IMR-90 (cell line): ENCODE data around the gene AGPAT3. TPM values are rescaled to one million over a fixed set of nuclear protein-coding genes. Genes with fewer than 3 reads are reported as not detected.

Experiments used
- ATAC-seq: fragments of 200-7000 bp; cut with Tn5 transposase; 2 replicates; pipeline ENCODE4 v1.9.1; 2020; ENCODE audit warnings: low read depth, mild to moderate bottlenecking, moderate library complexity
- BruUV-seq: library from RNA; stranded (reverse); fragments of 400-500 nt; replicated peaks from 2 replicates; lab custom pipeline; 2021; lab: Mats Ljungman, UMichigan
- CTCF ChIA-PET: fragments of 300-600 bp; formaldehyde crosslinking; extraction: SDS; loops from one replicate; lab custom pipeline; 2021; ENCODE audit warnings: antibody characterized with exemption; lab: Yijun Ruan, JAX
- POLR2A ChIA-PET: fragments of 300-600 bp; sonication (Branson Sonifier 250); formaldehyde crosslinking; loops from one replicate; lab custom pipeline; 2022; ENCODE audit warnings: antibody characterized with exemption; ENCODE audit not compliant: unreplicated experiment; lab: Charles Lee
- DNase-seq: peaks from one replicate; pipeline ENCODE4 v3.0.0; 2013
- H2AFZ ChIP-seq: replicated peaks from 2 replicates; pipeline ENCODE3; 2013; ENCODE audit warnings: low read length, mild to moderate bottlenecking; ENCODE audit not compliant: poor library complexity
- H2AK5ac ChIP-seq: 2 replicates; pipeline ENCODE4 v1.6.1; 2013; ENCODE audit warnings: low read depth, low read length, inconsistent platforms
- H2AK9ac ChIP-seq: replicated peaks from 2 replicates; pipeline ENCODE3; 2013; ENCODE audit warnings: mild to moderate bottlenecking, low read depth, low read length, moderate library complexity; ENCODE audit not compliant: poor library complexity
- H2BK120ac ChIP-seq: 2 replicates; pipeline ENCODE4 v1.6.1; 2013; ENCODE audit warnings: low read depth, low read length, inconsistent platforms
- H2BK15ac ChIP-seq: 3 replicates; pipeline ENCODE4 v1.6.1; 2013; ENCODE audit warnings: low read depth, low read length, inconsistent platforms
- H2BK20ac ChIP-seq: 2 replicates; pipeline ENCODE4 v1.6.1; 2013; ENCODE audit warnings: low read depth, mild to moderate bottlenecking, inconsistent platforms, low read length, moderate library complexity
- H2BK5ac ChIP-seq: 2 replicates; pipeline ENCODE4 v1.6.1; 2013; ENCODE audit warnings: mild to moderate bottlenecking, low read depth, low read length, inconsistent platforms; ENCODE audit not compliant: poor library complexity, severe bottlenecking
- H3K14ac ChIP-seq: replicated peaks from 2 replicates; pipeline ENCODE4 v1.6.1; 2013; ENCODE audit warnings: low read depth, low read length, inconsistent platforms
- H3K18ac ChIP-seq: 2 replicates; pipeline ENCODE4 v1.6.1; 2013; ENCODE audit warnings: low read depth, low read length, control low read depth
- H3K23ac ChIP-seq: 2 replicates; pipeline ENCODE4 v1.6.1; 2013; ENCODE audit warnings: low read depth, low read length, inconsistent platforms
- H3K27ac ChIP-seq: 2 replicates; pipeline ENCODE4 v1.5.1; 2013; ENCODE audit warnings: mild to moderate bottlenecking, control low read depth, low read length; ENCODE audit not compliant: insufficient read depth
- H3K27me3 ChIP-seq: 2 replicates; pipeline ENCODE4 v1.6.1; 2013; ENCODE audit warnings: low read length; ENCODE audit not compliant: control insufficient read depth, insufficient read depth
- H3K36me3 ChIP-seq: 2 replicates; pipeline ENCODE4 v1.6.1; 2013; ENCODE audit warnings: low read length, mixed read lengths; ENCODE audit not compliant: control insufficient read depth, insufficient read depth
- H3K4ac ChIP-seq: 2 replicates; pipeline ENCODE4 v1.6.1; 2013; ENCODE audit warnings: low read depth, low read length, inconsistent platforms
- H3K4me1 ChIP-seq: 2 replicates; pipeline ENCODE4 v1.6.1; 2013; ENCODE audit warnings: low read length, mixed read lengths; ENCODE audit not compliant: control insufficient read depth, insufficient read depth
- H3K4me2 ChIP-seq: 2 replicates; pipeline ENCODE4 v1.6.1; 2013; ENCODE audit warnings: low read depth, mild to moderate bottlenecking, control low read depth, low read length, moderate library complexity
- H3K4me3 ChIP-seq: 2 replicates; pipeline ENCODE4 v1.5.1; 2013; ENCODE audit warnings: low read depth, mild to moderate bottlenecking, control low read depth, low read length, moderate library complexity; ENCODE audit not compliant: insufficient read depth
- H3K56ac ChIP-seq: 2 replicates; pipeline ENCODE4 v1.6.1; 2013; ENCODE audit warnings: low read length, inconsistent platforms; ENCODE audit not compliant: insufficient read depth; ENCODE audit errors: extremely low read depth
- H3K79me1 ChIP-seq, 2 experiments: 2 replicates each; pipeline ENCODE4 v1.6.1; 2013; ENCODE audit warnings: low read length in 2 of 2, inconsistent platforms in 1 of 2, low read depth in 1 of 2
- H3K9ac ChIP-seq: 2 replicates; pipeline ENCODE4 v1.6.1; 2013; ENCODE audit warnings: low read depth, low read length, control low read depth
- H3K9me1 ChIP-seq: 2 replicates; pipeline ENCODE4 v1.6.1; 2013; ENCODE audit warnings: low read length, inconsistent platforms; ENCODE audit not compliant: insufficient read depth
- H3K9me3 ChIP-seq: 2 replicates; pipeline ENCODE4 v1.6.1; 2013; ENCODE audit warnings: low read length; ENCODE audit not compliant: control insufficient read depth, insufficient read depth
- H4K20me1 ChIP-seq: 2 replicates; pipeline ENCODE4 v1.6.1; 2013; ENCODE audit warnings: low read length, inconsistent platforms; ENCODE audit not compliant: insufficient read depth
- H4K5ac ChIP-seq: 2 replicates; pipeline ENCODE4 v1.6.1; 2013; ENCODE audit warnings: mild to moderate bottlenecking, low read depth, low read length, control low read depth
- H4K8ac ChIP-seq, 2 experiments: 2 replicates each; pipeline ENCODE4 v1.6.1; 2013; ENCODE audit warnings: low read depth in 2 of 2, low read length in 2 of 2, control low read depth in 1 of 2, inconsistent platforms in 1 of 2
- H4K91ac ChIP-seq: 2 replicates; pipeline ENCODE4 v1.6.1; 2013; ENCODE audit warnings: low read depth, low read length, inconsistent platforms; ENCODE audit not compliant: insufficient read depth
- FOS ChIP-seq: fragments of 150-350 bp; IDR thresholded peaks from 2 replicates; pipeline ENCODE4 v1.6.1; 2016; ENCODE audit warnings: low read depth, low read length
- MXI1 ChIP-seq: IDR thresholded peaks from 2 replicates; pipeline ENCODE4 v1.6.1; 2012; ENCODE audit warnings: low read depth, mild to moderate bottlenecking, low read length, moderate library complexity, borderline replicate concordance
- NFE2L2 ChIP-seq: fragments of 150-350 bp; IDR thresholded peaks from 2 replicates; pipeline ENCODE4 v1.6.1; 2016; ENCODE audit warnings: low read depth, mild to moderate bottlenecking, low read length
- RFX5 ChIP-seq: IDR thresholded peaks from 2 replicates; pipeline ENCODE4 v1.8.0; 2012; ENCODE audit warnings: low read depth, mild to moderate bottlenecking, low read length, moderate library complexity
- WGBS, 2 experiments: methylation state at CpG; one replicate each; pipeline versions ENCODE4 v1.1.5 to v1.1.7; 2013; ENCODE audit warnings: missing lambda C conversion rate in 2 of 2; ENCODE audit not compliant: insufficient read length in 1 of 2; ENCODE audit errors: extremely low coverage in 2 of 2; 5-methylcytosine and 5-hydroxymethylcytosine counted together
- dilution Hi-C: fragments of 300-500 bp; cut with HindIII; formaldehyde crosslinking; loops from one replicate; pipeline ENCODE4 v1.14.3; 2018; ENCODE audit warnings: low sequenced_read_pairs; ENCODE audit not compliant: unreplicated experiment
- in situ Hi-C: fragments of 300-500 bp; cut with MboI; formaldehyde crosslinking; loops from 3 replicates; pipeline ENCODE4 v1.14.3; 2019; ENCODE audit warnings: low sequenced_read_pairs, inconsistent platforms, mixed read lengths
- intact Hi-C: fragments of 100-400 bp; cut with micrococcal nuclease; formaldehyde crosslinking; loops from 2 replicates; pipeline ENCODE4 v1.10.0; 2022
- polyA plus RNA-seq, 3 experiments: library from polyadenylated mRNA; depleted of rRNA; stranded (reverse); fragments of >200 nt; gene quantifications; 2 replicates each; pipeline ENCODE4 v1.2.3, GENCODE V29; 2012; ENCODE audit warnings: low replicate concordance in 1 of 3
- total RNA-seq: library from RNA; depleted of rRNA; stranded (reverse); fragments of >200 nt; gene quantifications from 2 replicates; pipeline ENCODE4 v1.2.3, GENCODE V29; 2012

Gene AGPAT3
- total and polyA plus RNA-seq, 2 of the 4 experiments (the other 2 are of a cell fraction): 27.1 to 38.7 TPM

DNA sequence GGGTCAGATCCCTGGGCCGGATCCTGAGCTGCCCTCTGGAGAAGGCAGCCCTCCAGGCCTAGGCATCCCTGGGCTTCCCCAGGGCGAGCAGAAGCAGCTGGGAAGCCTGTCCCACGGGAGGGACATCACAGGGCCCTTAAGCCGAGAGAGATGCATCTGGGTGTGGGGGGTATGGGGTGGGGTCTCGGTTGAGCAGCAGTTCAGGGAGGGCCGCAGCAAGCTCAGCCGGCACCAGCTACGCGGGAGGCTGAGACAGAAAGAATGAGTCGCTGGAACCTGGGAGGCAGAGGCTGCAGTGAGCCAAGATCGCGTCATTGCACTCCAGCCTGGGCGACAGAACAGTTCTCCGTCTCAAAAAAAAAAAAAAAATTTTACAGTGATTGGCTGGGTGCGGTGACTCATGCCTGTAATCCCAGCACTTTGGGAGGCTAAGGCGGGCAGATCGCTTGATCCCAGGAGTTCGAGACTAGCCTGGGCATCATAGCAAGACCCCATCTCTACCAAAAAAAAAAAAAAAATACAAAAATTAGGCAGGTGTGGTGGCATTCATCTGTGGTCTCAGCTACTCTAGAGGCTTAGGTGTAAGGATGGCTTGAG lies 37.9 kb upstream of the AGPAT3 start:
- H3K56ac ChIP-seq: no peak overlapping the region
- ATAC-seq (peak; percentile 59), DNase-seq (peak; percentile 55)
- H3K4me1 ChIP-seq: peaks cover 4% of the 10 kb centered on the region; the same call in 1 of the 2 replicates
- no peaks in the 10 kb centered on the region for H4K20me1 ChIP-seq
- POLR2A ChIA-PET: no interaction called here
- H2BK15ac ChIP-seq: no peak overlapping the region
- H3K79me1 ChIP-seq: no peaks in the 10 kb centered on the region
- intact Hi-C loops (no loop called here), in situ Hi-C loops (no loop called here), dilution Hi-C loops (no loop called here)
- no peak overlapping the region for H3K14ac ChIP-seq
- no peak overlapping the region for H2BK20ac ChIP-seq
- no peak overlapping the region for H2AK5ac ChIP-seq
- H4K8ac ChIP-seq: no peak overlapping the region
- no peak overlapping the region for H3K4me2 ChIP-seq
- H4K91ac ChIP-seq: no peak overlapping the region
- no peak overlapping the region for H2BK120ac ChIP-seq
- no peaks in the 10 kb centered on the region for H3K9me3 ChIP-seq
- H3K23ac ChIP-seq: no peak overlapping the region
- no peak for TF ChIP-seq NFE2L2
- TF ChIP-seq RFX5: no peak
- TF ChIP-seq MXI1: no peak
- TF ChIP-seq FOS: peak; percentile 31; the same call in 1 of the 2 replicates
- no peak overlapping the region for H2BK5ac ChIP-seq
- H3K18ac ChIP-seq: no peak overlapping the region
- no peak overlapping the region for H3K4me3 ChIP-seq
- no peak overlapping the region for H4K5ac ChIP-seq
- H3K27ac ChIP-seq: no peak overlapping the region
- peak overlapping the region; percentile 19 for H2AFZ ChIP-seq
- peak overlapping the region; percentile 85 for H2AK9ac ChIP-seq
- no peak overlapping the region for H3K4ac ChIP-seq
- WGBS, 2 experiments: 25% methylated on average over 8 of the region's 18 CpGs; no CpG with 5 or more reads in 1 of the 2 experiments
- H3K36me3 ChIP-seq: no peaks in the 10 kb centered on the region
- no peak overlapping the region for H3K9ac ChIP-seq
- CTCF ChIA-PET: no interaction called here
- peaks cover 19% of the 10 kb centered on the region for H3K27me3 ChIP-seq
- no TSS peak for BruUV-seq
- peaks cover 4% of the 10 kb centered on the region; the same call in 1 of the 2 replicates for H3K9me1 ChIP-seq
